HEK293T (cell line): ENCODE measurements around the gene PDIK1L.

ENCODE experiments used
- BHLHE40 ChIP-seq: fragments of 450-650 bp; IDR thresholded peaks from 2 replicates; pipeline ENCODE4 v1.6.1; 2016; ENCODE audit warnings: mild to moderate bottlenecking, moderate library complexity, borderline replicate concordance
- ELF4 ChIP-seq: fragments of 450-650 bp; IDR thresholded peaks from 2 replicates; pipeline ENCODE4 v1.6.1; 2017; ENCODE audit warnings: antibody characterized with exemption
- FOXA1 ChIP-seq: fragments of 450-650 bp; IDR thresholded peaks from 2 replicates; pipeline ENCODE4 v1.6.1; 2016; ENCODE audit warnings: mild to moderate bottlenecking
- FOXK2 ChIP-seq: fragments of 450-650 bp; IDR thresholded peaks from 2 replicates; pipeline ENCODE4 v1.6.1; 2016; ENCODE audit warnings: mild to moderate bottlenecking
- FOXM1 ChIP-seq: fragments of 450-650 bp; IDR thresholded peaks from 2 replicates; pipeline ENCODE4 v1.6.1; 2017; ENCODE audit warnings: mild to moderate bottlenecking, borderline replicate concordance
- HDGF ChIP-seq: fragments of 450-650 bp; IDR thresholded peaks from 2 replicates; pipeline ENCODE4 v1.6.1; 2017; ENCODE audit warnings: antibody characterized with exemption, borderline replicate concordance
- LEF1 ChIP-seq: fragments of 450-650 bp; IDR thresholded peaks from 2 replicates; pipeline ENCODE4 v1.6.1; 2017; ENCODE audit warnings: mild to moderate bottlenecking, borderline replicate concordance
- NFRKB ChIP-seq: fragments of 450-650 bp; IDR thresholded peaks from 2 replicates; pipeline ENCODE4 v1.6.1; 2016; ENCODE audit warnings: mild to moderate bottlenecking, moderate library complexity
- SP1 ChIP-seq: fragments of 450-650 bp; IDR thresholded peaks from 2 replicates; pipeline ENCODE4 v1.6.1; 2017
- SUZ12 ChIP-seq: fragments of 450-650 bp; IDR thresholded peaks from 2 replicates; pipeline ENCODE4 v1.6.1; 2016; ENCODE audit warnings: mild to moderate bottlenecking
- TARDBP ChIP-seq: fragments of 450-650 bp; IDR thresholded peaks from 2 replicates; pipeline ENCODE4 v1.6.1; 2016
- ZNF384 ChIP-seq: fragments of 450-650 bp; IDR thresholded peaks from 2 replicates; pipeline ENCODE4 v1.6.1; 2016
- TF ChIP-seq, protein P1 (sequence below): fragments of 450-650 bp; IDR thresholded peaks from 2 replicates; pipeline ENCODE4 v1.6.1; 2016

DNA sequence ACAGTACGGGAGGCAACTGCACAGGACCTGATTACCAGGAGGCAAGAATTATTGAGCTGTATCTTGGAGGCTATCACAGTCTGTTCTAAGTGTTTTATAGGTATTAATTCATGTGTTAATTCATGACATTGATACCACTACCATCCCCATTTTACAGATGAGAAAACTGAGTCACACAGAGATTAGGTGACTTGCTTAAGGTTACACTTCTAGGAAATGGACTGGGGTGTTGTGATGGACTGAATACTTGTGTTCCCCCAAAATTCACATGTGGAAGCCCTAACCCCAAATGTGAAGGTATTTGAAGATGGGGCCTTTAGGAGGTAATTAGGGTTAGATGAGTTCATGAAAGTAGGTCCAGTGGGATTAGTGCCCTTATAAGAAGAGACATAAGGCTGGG lies 34.1 kb upstream of the PDIK1L start:
- TF ChIP-seq FOXK2 (no peak), SUZ12 (no peak), BHLHE40 (no peak), SP1 (no peak), HDGF (no peak), ZNF384 (no peak), LEF1 (no peak), FOXA1 (no peak), ELF4 (no peak), TARDBP (no peak), NFRKB (no peak), FOXM1 (no peak)
- TF ChIP-seq, protein P1, sequence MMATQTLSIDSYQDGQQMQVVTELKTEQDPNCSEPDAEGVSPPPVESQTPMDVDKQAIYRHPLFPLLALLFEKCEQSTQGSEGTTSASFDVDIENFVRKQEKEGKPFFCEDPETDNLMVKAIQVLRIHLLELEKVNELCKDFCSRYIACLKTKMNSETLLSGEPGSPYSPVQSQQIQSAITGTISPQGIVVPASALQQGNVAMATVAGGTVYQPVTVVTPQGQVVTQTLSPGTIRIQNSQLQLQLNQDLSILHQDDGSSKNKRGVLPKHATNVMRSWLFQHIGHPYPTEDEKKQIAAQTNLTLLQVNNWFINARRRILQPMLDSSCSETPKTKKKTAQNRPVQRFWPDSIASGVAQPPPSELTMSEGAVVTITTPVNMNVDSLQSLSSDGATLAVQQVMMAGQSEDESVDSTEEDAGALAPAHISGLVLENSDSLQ = no peak
